UCSD-AML1 (cell line): Measurements from ENCODE around the gene FBF1.
A peak's percentile ranks its signal among the peaks of the same experiment; 100 is the strongest.
"Not testable (repeated sequence)": the region's sequence is repeated elsewhere in the genome, so short reads cannot be mapped to it uniquely, and the experiment has no call there.

Experiments
- DNase-seq: peaks from one replicate; lab custom pipeline; 2025; ENCODE audit not compliant: unreplicated experiment; lab: John Stamatoyannopoulos, UW

FBF1 gene

DNA sequence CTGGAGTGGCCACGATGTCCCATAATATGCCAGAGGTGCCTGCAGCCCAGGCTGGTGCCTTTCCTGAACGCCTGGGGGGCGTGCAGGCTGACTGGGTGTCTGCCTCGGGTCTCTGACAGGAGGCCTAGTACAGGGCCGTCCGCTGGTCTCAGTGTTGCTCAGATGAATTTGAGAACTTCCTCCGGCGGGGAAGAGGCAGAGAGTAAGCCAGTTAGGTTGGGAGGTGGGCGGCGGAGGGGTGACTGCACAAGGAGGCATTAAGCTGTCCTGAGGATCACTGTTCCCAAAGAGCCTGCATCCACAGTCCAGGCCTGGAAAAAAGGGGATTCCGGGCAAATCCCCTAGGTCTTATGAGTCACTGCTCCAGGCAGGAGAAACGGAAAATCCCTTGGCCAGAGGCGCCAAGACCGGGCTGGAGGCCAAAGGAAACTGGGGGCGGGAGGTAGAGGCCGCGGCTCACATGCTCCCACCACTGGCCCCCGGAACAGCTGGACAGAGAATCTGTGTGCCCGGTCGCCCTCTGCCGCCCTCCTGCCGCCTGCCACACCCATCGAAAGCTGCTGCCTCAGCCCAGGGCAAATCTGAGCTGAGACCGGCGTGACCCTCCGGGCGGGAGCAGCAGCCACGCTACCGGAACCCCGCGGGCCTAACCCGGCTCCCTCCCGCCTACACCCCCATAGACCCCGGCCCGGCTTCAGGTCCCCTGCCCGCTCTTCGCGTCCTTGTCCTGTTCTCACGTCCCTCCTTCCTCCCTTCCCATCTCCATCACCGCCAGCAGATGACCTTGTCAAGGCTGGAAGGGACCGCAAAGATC, 63.7 kb downstream of the FBF1 start:
- DNase-seq, result no peak

DNA sequence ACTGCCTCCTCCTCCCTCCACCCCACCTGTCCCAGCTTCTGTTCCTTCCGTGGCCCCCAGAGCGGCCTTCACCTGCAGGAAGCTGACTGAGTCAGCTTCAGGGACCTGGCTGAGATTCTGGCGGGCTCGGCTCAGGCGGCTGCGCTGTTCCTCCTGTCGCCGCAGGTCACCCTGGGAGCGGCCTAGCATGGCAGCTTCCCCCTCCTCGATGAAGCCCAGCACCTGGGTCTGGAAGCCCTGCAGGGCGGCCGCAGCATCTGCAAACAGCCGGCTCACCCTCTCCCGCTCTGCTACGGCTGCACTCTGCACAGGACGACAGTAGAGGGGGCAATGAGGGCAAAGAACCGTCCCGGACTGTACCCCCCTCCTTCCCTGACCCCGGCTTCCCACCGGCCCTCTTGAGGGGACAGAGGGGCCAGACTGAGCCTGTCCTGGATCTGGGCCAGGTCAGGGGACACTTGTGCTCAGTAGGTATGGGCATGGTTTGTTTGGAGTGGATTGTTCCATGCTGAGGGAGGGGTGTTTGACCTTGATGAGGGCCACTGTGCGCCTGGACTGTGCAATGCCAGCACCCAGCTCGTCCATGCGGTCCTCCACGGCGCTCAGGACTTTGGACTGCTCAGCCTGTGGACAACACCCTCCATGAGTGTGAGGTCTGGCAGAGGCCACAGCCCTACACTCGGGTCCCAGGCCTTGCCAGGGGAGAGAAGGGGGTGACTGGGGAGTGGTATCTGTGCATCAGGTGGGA, 64.5 kb downstream of the FBF1 start:
- DNase-seq, result peak; percentile 40

DNA sequence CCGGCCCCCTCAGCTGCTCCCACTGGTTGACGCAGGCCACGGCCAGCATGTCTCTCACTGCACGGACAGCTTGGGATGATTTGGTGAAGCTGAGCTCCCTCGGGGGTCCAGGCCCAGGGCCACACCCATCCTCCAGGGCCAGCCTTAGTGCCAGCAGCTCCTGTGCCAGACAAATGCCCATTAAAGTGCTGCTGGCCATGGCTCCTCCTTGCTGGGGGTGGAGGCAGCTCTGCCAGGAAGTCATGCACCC, 65.0 kb downstream of the FBF1 start:
- DNase-seq, result no peak

DNA sequence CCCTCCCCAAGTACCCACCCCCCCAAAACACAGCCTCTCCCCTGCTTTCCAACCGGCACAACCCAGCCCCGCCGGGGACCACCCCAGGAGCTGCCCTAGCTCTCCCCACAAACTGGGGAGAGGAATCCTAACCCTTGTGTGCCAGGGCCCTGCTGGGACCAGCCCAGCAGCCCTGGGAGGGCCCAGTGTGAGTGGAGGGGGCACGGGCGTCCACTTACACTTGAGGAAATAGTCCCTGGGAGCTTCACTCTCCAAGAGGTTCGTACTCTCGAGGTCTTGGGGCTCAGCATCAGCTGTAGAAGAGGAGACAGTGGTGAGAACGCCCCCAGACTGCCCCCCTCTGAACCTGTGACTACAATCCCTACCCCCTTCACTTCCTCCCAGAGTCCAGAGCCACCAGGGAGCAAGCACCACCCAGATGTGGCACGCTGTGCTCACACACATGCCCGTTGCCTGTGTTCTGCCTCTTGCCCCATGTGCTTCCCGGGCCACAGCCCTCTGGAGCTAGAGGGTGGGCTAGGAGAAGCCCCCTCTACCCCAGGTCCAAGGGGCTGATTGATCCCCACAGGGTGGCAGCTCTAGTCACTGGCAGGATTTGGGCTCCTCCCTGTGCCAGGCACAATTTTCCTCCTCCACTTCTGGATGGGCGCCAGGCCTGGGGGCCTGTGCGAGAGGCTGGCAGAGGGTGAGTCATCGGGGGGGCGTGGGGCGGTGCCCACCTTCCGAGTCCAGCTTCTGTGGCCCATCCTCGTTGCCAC, 65.5 kb downstream of the FBF1 start:
- DNase-seq, result no peak

GRCh38 chr17:75874323-75875181, 66.3 kb downstream of the FBF1 start:
- DNase-seq, result no peak

DNA sequence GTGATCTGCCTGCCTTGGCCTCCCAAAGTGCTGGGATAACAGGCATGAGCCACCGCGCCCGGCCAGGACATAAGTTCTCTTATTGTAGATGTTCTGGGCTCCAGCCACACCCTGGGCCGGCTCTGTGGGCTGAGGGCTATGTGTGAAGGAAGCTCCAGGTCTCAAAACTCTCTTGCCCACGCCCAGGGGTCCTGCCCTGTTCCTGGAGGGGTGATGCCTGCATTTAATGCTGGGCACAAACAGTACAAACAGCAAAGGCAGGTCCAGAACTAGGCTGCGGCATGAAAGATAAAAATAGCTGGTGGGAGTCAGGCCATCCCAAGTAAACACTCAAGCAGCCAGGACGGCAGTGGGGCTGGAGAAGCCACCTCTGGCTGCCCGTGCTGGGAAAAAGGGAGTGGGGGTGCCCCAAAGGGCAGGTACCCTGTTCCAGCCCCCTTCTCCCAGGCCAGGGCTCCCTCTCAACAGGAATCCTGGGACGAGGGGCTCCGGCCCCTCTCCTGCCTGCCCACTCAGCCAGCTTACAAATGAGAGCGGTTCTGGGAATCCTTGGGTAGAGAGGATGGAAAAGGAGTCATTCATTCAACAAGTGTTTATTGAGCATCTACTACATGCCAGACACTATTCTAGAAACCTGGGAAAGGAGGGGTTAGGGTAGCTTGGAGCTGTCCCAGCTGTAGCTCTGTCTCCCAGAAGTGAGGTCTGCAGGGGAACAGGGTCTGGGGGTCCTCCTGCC, 67.1 kb downstream of the FBF1 start:
- DNase-seq, result no peak

- DNase-seq, result peak; percentile 77
Observed at GRCh38 chr17:75872434-75873351, 68.1 kb downstream of the FBF1 start.

GRCh38 chr17:75870228-75870627, 70.6 kb downstream of the FBF1 start:
- not testable (repeated sequence) for DNase-seq

DNA sequence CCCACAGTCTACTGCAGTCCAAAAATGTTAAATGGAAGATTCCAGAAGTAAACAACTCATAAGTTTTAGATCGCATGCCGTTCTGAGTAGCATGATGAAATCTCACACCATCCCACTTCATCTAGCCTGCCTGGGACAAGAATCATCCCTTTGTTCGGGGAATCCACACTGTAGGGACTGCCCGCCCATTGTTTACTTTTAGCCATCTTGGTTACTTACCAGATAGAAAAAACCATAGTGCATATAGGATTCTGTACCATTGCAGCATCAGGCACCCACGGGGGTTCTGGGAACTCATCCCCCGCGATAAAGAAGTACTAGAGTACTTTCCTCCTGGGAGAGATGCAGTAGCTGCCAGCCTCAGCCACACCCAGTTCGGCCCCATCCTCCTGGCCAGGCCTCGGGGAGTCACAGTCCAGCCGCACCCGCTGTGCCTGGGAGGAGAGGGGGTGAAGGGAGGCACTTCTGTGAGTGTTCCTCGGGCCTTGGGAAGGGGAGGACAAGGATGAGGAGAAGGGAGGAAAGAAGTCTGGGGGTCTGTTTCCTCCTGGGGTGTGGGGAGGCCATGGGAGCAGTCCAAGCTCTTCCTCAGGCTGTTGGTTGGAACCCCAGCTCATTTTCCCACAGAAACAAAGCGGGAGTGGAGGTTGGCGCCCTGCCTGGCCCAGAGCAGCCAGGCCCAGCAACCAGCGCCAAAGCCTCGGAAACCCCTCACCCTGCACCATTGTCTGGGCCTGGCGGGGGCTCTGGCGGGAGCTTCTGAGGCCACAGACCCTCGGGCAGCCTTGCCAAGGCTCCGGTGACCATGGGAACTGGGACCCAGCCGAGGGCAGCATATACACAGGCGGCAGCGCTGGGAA, 71.3 kb downstream of the FBF1 start:
- no peak for DNase-seq

DNA sequence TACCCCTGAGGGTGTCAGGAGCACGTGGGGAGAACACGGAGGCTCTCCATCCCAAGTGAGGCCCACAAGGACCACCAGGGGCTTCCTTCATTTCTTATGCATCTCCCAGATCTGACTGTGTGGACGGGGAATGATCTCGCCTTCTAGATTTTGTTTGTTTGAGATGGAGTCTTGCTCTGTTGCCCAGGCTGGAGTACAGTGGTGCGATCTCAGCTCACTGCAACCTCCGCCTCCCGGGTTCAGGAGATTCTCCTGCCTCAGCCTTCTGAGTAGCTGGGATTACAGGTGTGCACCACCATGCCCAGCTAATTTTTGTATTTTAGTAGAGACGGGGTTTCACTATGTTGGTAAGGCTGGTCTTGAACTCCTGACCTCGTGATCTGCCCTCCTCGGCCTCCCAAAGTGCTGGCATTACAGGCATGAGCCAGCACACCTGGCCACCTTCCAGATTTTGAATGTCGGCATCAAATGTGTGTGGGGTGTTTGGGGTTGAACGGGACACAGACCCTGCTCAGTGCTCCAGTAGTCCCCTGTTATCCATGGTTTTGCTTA, 72.0 kb downstream of the FBF1 start:
- not testable (repeated sequence) for DNase-seq

DNA sequence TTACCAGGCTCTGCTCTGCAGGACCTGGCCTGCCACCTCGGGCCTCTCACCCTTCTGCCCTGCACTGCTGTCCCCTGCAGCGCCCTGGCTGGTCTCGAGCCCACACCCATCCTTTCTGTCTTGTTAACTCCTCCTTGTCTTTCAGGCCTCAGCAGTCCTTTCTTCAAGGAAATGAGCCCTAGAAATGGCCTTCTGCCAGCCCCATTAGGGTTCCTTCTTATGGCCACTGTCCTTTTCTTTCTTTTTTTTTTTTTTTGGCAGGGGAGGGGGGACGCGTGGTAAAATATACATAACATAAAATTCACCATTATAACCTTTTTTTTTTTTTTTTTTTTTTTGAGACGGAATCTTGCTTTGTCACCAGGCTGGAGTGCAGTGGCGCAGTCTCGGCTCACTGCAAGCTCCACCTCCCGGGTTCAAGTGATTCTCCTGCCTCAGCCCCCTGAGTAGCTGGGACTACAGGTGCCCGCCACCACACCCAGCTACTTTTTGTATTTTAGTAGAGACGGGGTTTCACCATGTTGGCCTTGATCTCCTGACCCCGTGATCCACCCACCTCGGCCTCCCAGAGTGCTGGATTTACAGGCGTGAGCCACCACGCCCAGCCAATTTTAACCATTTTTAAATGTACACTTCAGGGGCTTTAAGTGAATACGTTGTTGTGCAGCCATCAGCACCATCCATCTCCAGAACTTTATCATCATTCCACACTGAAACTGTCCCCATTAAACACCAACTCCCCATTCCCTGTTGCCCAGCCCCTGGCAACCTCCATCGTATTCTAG, 75.2 kb downstream of the FBF1 start:
- not testable (repeated sequence) for DNase-seq

DNA sequence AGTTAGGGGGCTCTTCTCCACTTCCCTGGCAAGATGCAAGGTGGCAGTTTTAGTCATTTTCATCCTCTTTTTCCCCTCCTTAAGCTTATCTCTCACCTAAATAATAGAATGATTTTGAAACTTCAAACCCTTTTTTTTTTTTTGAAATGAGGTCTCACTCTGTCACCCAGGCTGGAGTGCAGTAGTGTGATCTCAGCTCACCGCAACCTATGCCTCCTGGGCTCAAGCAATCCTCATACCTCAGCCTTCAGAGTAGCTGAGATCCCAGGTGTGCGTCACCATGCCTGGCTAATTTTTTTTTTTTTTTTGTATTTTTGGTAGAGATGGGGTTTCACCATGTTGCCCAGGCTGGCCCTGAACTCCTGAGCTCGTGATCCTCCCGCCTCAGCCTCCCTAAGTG, 76.0 kb downstream of the FBF1 start:
- not testable (repeated sequence) for DNase-seq

DNA sequence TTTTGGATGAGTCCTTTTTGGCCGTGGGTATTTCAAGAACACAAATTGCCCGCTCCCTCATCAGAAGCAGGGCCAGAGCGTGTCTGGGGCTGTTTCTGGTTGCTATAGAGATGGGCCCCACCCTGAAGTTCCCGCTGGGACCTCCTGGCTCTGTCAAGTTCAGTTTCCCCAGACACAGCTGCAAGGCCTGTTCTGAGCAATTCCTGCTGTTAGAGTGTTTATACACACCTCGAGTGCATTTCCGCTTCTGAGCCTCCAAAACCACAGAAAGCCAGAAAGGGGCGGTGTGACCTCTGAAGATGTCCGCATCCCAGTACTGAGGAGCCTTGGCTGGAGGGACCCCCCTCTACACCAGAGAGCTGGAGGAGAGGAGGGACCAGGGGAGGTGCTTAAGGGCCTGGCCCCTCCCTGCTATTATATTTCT, 76.4 kb downstream of the FBF1 start:
- DNase-seq, result peak; percentile 54

DNA sequence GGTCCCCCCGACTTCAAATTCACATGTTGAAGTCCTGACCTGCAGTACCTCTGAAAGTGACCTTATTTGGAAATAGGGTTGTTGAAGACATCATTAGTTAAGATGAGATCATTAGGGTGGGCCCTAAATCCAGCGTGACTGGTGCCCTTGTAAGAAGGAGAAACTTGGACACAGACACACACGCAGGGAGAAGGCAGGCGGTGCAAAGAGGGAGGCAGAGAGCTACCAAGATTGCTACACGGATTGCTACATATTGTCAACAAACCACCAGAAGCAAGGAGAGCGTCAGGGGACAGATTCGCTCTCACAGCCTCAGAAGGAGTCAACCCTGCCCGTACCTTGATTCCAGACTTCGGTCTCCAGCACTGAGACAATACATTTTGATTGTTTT, 78.9 kb downstream of the FBF1 start:
- DNase-seq, result no peak
